Mammary epithelial cell (primary cell): ENCODE data around the gene NHS.
"Not testable (repeated sequence)": the region's sequence is repeated elsewhere in the genome, so short reads cannot be mapped to it uniquely, and the experiment has no call there.

ENCODE experiments used
- CTCF ChIP-seq, 2 donors: IDR thresholded peaks in 1 of 2; conservative IDR thresholded peaks in 1 of 2; 2 replicates each; pipeline ENCODE4 v1.5.1; 2011 to 2012; ENCODE audit warnings: inconsistent platforms in 2 of 2, low read length in 2 of 2, mild to moderate bottlenecking in 2 of 2, control low read depth in 1 of 2, low read depth in 1 of 2; ENCODE audit not compliant: insufficient read depth in 1 of 2; ENCODE audit errors: extremely low read depth in 1 of 2
- EZH2 ChIP-seq: IDR thresholded peaks from 2 replicates; pipeline ENCODE4 v1.6.1; 2012; ENCODE audit warnings: low read length, inconsistent platforms, borderline replicate concordance

- not testable (repeated sequence) for TF ChIP-seq CTCF (conservative IDR thresholded peaks at IDR 0.05 in 1 of 2, IDR thresholded peaks at IDR 0.05 in 1 of 2; ENCODE audit: extremely low read depth in 1 of 2, insufficient read depth in 1 of 2, low read depth in 1 of 2, low read length in 2 of 2); EZH2
Observed at GRCh38 chrX:17506352-17506751, 131.4 kb downstream of the NHS start.
